D341Med (cell line): Measurements from ENCODE around the gene GOLGA2.
"Not testable (repeated sequence)": the region's sequence is repeated elsewhere in the genome, so short reads cannot be mapped to it uniquely, and the experiment has no call there.

Experiments used
- DNase-seq: peaks from one replicate; pipeline ENCODE4 v3.0.0; 2012; ENCODE audit warnings: low spot score

GOLGA2 gene

DNA sequence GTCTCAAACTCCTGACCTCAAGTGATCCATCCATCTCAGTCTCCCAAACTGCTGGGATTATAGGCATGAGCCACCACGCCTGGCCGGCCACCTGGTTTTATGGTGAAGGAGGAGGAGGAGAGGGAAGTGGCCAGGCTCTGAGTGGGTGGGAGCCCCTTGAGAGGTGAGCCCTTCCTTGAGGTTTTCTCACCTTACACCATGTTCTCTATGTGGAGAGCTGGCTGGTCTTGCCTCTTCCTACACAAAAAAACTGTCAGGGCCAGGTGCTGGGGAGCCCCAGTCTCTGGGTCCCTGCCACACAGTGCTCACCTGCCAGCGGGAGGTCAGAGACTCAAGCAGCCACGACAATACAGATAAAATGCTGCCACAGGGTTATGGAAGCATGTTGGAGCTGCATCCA is 18.3 kb upstream of the GOLGA2 start:
- no peak for DNase-seq

DNA sequence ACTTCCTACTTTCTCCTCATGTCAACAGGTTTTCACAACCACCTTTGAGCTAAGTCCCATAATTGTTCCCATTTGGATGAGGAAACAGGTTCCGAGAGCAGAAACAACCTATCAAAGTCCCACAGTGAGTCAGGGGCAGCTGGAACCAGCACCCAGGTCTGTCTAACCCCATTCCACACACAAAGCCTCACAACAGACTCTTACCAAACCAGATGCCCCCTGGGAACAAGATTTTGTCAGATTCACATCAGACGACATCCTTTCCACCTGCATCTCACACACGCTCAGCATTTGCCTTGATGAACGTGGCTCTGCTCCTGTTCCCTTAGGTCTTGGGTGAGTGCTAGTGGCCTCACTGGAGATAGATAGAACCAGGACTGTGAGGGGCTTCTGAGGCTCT is 17.3 kb upstream of the GOLGA2 start:
- no peak for DNase-seq

DNA sequence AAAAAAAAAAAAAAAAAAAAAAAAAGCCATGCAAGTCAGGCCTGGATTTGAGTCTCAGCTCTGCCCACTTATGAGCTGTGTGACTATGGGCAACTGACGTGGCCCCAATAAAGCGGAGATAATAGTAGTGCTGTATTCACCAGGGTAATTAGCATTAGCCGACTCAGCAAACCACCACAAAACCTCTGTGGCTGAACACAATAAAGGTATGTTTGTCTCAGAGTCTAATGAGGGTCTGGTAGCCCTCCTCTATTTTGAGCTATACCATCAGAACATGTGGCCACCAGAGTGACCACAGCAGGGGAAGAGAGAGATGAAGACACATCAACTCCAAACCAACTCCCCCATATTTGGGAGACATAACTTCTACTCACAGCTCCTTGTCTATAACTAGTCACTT is 16.2 kb upstream of the GOLGA2 start:
- DNase-seq, result no peak

DNA sequence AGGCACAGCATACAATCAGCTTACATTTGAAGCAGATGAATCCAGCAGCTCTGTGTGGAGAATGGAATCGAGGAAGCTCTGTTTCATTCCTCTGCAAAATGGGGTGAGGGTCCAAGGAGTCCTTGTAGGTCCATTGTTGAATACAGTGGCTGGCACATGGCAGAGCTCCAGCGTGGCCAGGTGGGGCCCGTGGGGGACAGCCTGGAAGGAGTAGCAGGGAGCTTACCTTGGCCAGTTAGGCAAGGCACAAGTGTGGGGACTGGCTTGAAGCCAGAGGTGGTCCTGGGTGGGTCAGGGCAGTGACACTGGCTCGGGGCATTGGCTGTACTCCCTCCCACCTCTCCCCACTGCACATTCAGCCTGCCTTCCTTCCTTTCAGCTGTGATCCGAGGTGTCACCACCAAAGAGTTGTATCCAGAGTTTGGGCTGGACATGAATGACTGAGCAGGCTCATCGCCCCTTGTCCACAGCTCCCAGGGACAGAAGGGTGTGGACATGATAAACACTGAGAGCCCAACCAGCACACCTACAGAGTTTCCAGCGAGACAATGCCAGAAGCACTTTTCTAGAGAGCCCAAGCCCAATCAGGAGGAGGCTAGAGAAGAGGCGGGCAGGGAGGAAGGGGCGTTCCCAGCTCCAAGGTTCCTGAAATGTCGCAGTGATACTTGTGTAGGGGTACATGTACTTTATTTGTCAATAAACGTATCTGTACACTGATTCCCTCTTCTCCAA is 12.6 kb upstream of the GOLGA2 start:
- no peak for DNase-seq

DNA sequence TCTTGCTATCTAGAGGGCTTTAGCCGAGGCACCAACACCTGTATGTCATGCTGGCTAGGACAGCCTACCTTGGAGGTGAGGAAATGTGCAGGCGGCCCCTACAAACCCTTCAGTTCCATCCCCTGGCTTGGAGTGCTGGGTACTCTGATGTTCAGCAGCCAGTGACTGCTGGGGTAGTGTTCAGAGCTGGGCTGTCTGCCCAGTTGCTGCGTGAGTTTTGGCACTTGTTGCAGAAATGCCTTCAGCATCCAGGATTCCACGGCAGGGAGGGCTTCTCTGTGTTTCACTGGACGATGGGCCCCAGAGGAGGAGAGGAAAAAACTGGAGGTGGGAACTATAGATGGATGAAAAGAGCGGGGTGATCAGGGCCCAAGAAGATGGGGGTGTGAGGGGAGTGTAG is 10.6 kb upstream of the GOLGA2 start:
- DNase-seq, result no peak

DNA sequence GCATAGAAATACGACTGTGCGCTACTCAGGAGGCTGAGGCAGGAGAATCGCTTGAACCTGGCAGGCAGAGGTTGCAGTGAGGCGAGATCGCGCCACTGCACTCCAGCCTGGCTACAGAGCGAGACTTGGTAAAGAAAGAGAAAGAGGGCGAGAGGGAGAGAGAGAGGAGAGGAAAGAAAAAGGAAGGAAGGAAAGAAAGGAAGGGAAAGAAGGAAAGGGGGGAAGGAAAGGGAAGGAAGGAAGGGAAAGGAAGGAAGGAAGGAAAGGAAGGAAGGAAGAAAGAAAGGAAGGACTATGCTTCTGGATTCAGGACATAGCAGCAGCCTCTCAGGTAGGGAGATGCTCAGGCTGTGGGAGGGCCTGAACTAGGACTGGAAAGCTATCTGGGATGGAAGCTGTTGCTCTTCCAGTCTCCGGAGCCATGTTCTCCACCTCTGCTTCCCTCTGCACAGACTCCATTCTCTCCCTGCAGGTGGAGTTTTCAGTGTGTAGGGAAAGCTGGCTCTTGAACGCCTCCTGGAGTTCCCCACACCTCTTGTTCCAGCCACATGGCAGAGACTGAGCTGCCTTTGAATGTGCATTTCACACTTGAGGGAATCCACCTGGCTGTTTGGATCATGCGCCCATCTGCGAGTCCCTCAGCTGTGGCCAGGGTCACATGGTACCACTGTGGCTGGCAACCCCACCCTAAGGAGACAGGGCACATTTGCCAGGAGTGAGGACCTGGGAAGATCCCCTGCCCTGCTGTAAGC is 9.4 kb upstream of the GOLGA2 start:
- no peak for DNase-seq

DNA sequence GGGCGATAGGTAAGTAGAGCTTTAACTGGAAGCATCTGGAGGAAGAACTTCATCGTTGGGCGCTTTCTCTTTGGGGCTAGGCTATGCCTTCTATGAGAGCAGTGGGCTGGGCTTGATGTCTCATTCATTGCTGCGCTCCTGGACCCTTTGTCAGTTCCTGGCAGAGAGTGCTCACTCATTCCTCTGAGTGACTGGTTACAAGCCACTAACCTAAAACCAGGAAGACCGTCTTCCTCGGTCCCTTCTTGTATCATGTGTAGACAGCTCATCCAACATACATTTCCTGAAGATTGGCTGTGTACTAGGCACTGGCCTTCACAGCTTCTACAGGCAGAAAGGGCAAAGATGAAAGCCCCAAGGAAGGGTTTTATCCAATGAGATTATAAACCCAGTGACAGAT is 6.7 kb upstream of the GOLGA2 start:
- no peak for DNase-seq

DNA sequence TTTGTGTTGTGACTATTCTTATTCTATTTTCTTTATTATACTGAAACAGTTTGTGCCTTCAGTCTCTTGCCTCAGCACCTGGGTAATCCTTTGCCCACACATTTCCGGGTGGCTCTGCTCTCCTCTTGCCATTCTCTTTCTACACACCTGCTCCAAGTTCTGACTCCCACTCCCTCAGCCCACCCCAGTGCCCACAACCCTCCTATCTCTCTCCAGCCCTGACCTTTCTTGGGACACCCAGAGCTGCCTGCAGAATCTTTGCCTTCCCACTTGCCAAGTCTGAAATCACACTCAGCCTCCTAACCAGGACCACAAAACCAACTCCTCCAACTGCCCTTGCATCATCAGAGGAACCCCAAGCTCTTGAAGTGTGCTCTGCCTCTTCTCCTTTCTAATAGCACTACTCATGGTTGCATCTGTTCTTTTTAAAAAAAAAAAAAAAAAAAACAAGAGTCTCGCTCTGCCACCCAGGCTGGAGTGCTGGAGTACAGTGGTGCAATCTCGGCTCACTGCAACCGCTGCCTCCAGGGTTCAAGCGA is 4.3 kb upstream of the GOLGA2 start:
- DNase-seq, result no peak

DNA sequence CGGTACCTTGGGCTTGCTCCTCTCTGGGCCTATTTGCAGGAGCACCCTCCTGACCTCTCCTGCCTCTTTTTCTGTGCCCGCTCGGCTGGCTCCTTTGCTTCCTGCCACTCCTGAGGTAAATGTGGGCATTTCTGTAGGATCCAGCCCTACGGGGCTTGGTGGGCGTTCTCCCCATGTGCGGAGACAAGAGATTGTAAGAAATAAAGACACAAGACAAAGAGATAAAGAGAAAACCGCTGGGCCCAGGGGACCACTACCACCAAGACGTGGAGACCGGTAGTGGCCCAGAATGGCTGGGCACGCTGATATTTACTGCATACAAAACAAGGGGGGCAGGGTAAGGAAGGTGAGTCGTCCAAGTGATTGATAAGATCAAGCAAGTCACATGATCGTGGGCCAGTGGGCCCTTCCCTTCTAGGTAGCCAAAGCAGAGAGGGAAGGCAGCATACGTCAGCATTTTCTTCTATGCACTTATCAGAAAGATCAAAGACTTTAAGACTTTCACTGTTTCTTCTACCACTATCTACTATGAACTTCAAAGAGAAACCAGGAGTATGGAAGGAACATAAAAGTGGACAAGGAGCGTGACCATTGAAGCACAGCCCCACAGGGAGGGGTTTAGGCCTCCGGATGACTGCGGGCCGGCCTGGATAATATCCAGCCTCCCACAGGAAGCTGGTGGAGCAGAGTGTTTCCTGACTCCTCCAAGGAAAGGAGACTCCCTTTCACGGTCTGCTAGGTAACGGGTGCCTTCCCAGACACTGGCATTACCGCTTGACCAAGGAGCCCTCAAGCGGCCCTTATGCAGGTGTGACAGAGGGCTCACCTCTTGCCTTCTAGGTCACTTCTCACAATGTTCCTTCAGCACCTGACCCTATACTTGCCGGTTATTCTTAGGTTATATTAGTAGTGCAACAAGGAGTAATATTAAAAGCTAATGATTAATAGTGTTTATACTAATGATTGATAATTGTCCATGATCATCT is 3.6 kb upstream of the GOLGA2 start:
- not testable (repeated sequence) for DNase-seq

DNA sequence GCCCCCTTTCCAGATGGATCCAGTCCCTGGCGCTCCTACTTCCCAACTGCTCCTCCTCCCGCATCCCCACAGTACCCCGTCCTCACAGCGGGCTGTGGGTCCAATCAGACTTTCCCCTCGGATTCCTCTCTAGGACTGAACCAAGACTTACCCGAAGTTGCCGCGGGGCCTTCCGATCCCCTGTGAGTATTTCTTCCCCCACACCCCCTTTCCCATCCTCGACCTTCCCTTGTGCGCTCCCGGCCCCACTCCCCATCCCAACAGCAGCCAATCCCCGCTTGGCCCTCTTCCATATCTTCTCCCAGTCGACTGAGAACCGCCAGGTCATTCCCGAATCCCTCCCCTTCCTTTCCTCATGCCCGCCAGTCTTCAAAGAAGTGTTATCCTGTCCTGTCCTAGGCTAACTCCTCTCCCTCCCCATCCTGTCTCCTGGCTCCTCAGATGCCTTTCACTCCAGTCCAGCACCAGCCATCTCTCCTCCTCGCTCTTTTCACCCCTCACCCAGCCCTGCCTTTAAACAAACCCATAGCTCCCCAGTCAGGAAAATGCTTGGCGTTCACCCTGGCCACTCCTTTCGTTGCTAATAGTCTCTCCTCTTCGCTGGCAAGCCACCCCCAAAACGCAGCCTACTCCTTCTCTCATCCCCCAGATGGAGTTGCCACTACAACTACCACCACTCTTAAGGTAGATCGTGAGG is 915 bp upstream of the GOLGA2 start:
- peak; percentile 65 for DNase-seq

DNA sequence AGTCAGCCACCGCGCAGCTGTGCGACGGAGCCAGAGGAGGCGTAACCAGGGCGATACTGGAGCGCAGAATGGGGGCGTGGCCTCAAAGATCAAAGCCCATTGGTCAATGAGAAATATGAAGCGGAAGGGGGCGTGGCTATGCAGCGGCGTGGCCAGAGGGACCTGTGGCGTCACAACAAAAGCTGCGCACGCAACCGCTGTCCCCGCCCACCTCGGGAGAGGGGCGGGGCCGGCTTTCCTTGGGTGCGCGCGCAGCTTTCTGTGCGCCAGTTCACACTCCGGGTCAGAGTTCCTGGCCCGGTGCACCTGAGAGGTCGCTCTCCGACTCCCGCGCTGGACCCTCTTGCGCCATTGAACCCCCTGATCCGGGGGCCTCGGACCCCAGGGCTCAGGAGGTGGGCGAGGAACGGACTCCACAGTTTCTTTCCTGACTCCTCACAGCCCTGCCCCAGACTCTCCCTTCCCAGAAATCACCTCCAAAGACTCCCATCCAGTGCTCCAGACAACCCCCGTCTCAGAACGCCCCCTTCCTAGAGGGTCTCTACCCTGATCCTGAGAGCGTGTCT is 284 bp upstream of the GOLGA2 start, which contains the start of gene SWI5:
SWI5 (plus strand) TSS at position 269 of the 566 bp plus-strand sequence.
- peak; percentile 98 for DNase-seq

DNA sequence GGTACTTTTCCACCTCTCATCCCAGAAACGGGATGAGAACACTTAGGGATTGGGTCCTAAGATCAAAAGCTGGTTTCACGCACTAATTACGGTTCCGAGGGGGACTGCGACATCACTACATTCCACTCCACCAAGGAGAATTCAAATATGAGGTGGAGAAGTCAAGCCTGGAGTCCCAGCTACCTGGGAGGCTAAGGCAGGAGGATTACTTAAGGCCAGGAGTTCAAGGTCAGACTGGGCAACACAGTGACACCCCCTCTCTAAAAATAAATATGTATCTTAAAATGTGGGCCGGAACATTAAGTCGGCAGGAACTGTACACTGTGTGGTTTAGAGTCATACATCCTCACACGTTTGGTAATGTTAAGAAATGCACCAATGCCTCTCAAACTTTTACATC is 1.6 kb downstream of the GOLGA2 start:
- DNase-seq, result no peak

DNA sequence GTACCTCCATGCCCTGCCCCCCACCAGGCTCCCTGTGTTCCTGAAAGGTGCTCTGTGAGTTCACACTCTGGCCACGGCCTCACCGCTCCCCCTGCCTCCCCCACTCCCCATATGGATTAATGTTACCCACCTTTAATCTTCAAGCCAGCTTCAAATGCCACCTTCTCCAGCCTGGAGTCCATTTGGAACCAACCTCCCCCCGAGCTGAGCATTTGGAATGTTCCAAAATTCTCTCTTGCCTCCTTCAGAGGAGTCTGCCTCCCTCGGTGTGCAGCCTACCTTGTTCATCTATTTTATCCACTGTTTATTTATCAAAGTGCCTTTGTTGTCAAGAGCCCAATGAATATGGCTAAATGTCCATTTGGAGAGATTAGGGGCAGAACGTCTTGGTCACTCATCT is 4.3 kb downstream of the GOLGA2 start:
- no peak for DNase-seq

DNA sequence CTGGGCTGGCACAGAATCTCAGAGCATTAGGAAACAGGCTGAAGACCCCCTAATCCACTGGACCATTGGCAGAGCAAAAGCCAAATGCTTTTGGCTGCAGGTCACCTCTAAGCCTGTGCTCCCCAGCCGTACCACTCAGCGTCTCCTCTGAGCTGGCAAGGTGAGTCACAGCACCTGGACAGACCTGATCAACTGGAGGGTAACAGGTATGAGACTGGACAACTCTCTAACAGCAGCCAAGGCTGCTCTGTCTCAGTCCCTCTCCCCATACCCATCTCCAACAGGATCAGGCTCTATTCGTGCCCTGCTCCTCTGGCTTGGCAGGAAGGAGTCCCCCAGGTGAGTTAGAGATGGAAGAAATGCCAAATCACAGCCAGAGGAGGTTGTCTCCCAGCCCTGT is 4.7 kb downstream of the GOLGA2 start:
- DNase-seq, result no peak

DNA sequence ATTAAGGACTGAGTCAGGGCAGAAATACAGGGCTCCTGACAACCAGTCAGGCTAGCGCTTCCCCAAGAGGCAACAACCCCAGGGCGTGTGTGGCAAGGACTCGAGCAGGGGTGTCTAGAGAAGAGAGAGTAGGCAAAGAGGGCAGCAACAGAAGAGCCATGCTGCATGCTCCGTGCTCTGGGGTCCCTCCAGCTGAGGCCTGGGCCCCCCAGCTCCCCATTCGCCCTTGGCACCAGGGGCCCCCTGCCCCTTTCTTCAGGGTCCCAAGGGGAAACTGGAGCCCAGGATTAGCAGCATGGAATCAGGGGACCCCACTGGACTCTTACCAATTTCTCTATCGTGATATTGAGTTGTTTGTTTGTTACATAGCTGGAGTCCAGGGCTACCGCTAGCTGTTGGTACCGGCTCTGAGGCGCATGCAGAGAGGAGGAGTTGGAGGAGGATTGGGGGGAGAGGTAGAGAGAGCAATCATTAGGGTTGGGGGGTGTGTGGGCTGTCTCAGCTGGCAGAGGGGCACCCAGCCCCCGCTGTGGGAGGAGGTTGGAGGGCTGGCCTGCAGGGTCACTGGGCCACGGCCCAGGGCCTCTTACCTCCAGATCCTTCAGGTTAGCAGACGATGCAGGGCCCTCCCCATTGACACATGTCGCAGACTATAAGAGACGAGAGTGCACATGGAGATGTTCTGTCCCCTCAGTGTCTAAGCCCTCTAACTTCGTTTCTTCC is 8.8 kb downstream of the GOLGA2 start:
- DNase-seq, result no peak

DNA sequence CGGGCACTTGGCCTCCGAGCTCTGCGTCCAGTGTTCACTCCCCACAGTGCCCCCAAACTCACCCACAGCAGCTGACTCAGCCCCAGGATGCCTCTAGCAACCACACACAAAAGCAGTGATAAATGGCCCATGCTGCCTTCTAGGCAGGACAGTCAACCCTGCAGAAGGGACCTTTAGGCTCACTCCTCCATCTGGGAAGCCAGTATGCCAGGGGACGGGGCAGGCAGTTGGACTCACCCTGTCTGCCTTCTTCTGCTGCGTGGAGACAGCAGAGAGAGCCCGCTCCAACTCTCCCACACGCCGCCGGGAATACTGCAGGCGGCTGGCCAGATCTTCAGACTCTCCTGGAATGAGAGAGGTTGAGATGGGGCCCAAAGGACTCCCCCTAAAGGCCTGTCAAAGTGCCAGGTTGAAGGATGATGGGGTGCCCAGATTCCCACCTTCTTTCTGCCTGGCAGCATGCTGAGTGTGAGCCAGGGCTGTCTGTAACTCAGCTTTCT is 10.4 kb downstream of the GOLGA2 start:
- no peak for DNase-seq

DNA sequence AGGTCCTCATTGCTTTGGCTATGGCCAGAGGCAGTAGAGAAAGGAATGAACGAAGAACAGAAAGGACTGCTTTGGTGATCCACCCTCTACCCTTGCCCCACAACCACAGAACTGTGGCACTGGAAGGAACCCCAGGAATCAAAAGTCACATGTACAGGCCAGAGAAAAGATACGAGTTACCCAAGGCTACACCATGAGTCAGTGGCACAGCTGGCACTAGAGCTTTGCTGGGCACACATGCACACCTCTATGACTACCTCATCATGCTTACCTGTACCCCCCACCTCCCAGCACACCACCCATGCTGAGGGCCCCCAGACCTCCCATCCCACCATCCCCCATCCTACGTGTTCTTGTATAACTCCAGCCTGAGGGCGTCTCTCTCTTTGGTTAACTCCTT is 13.1 kb downstream of the GOLGA2 start:
- no peak for DNase-seq

DNA sequence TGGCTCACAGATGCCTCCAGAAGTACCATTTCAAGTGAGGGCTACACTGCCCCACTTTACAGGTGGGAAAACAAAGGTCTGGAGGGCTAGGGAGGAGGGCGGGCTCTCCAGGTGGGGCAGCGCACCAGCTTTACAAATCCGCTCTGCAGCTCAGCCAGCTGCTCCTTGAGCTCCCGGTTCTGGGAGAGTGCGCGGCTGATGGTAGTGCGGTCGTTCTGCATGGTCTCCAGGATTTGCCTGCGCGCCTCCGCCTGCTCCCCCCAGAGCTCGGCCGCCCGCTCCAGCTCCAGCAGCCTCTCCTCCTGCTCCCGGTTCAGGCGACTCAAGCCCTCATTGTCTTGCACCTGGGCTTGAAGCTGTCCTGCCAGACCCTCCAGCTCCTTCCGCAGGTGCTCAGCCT is 15.5 kb downstream of the GOLGA2 start:
- no peak for DNase-seq

DNA sequence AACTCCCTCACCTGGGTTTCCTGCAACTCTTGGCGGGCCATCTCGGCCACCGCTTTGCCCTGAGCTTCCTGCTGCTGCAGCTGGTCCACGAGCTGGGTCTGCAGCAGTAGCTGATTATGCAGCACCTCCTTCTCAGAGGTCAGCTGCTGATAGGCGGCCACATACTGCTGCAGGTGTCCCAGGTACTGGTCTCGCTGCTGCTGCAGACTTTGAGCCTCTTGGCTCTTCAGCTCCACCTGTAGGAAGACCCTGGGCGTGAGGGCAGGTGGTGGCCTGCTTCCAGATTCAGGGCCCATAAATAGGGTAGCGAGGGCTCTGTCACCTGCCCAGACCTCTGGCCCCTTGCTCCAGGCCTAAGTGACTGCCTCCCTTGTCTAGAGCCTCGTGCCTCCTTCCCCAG is 16.7 kb downstream of the GOLGA2 start:
- DNase-seq, result no peak

DNA sequence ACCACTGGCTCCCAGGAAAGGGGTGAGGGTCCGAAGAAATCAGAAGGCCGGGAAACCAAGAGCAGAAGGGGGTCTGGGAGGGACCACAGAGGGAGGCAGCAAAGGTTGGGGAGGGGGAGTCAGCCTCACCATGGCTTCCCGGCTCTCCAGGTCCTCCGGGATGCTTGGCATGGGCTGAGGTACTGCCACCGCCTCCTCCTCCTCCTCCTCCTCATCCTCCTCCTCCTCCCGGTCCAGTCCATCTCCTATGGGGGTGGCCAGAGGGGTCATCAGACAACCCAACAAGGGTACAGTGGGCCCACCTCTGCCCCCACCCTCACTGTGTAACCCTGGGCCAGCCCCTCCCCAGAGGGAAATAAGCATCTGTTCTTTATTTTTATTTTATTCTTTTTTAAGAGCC is 17.5 kb downstream of the GOLGA2 start:
- DNase-seq, result no peak
